Left lung (tissue), 10 donors: Measurements from ENCODE around the gene REEP6. TPM values are rescaled to one million over a fixed set of nuclear protein-coding genes. Genes with fewer than 3 reads are reported as not detected.

Experiments
- ATAC-seq: fragments of 200-7000 bp; cut with Tn5 transposase; one replicate; pipeline ENCODE4 v1.9.1; 2020; ENCODE audit warnings: moderate library complexity
- DNase-seq, 4 donors: peaks; one replicate each; pipeline ENCODE4 v3.0.0-alpha.2; 2013 to 2020
- H3K27ac ChIP-seq, 2 donors: fragments of 200-600 bp; sonication (generic) in 1 of 2; one replicate each; pipeline versions ENCODE4 v1.5.0 to v1.8.0; 2020 to 2021
- H3K27me3 ChIP-seq, 2 donors: fragments of 200-600 bp; sonication (generic) in 1 of 2; one replicate each; pipeline versions ENCODE4 v1.5.0 to v1.8.0; 2020 to 2021
- H3K36me3 ChIP-seq, 2 donors: fragments of 200-600 bp; sonication (generic) in 1 of 2; one replicate each; pipeline versions ENCODE4 v1.5.0 to v1.8.0; 2020 to 2021
- H3K4me1 ChIP-seq, 2 donors: fragments of 200-600 bp; one replicate each; pipeline ENCODE4 v1.8.0; 2021
- H3K4me3 ChIP-seq, 2 donors: fragments of 200-600 bp; sonication (generic) in 1 of 2; one replicate each; pipeline versions ENCODE4 v1.5.0 to v1.8.0; 2020 to 2021; ENCODE audit warnings: mild to moderate bottlenecking in 1 of 2
- H3K9me3 ChIP-seq, 2 donors: fragments of 200-600 bp; sonication (generic) in 1 of 2; one replicate each; pipeline versions ENCODE4 v1.5.0 to v1.8.0; 2020 to 2021
- CTCF ChIP-seq, 2 donors: fragments of 200-600 bp; sonication (generic) in 1 of 2; IDR thresholded peaks; one replicate each; pipeline versions ENCODE4 v1.5.0 to v1.8.0; 2021; ENCODE audit warnings: antibody characterized with exemption in 2 of 2
- intact Hi-C, 2 donors: fragments of 100-400 bp; cut with DNase I; formaldehyde crosslinking; loops; one replicate each; pipeline versions ENCODE4 v1.11.2 to v1.14.2; 2022
- polyA plus RNA-seq, 6 donors: library from polyadenylated mRNA; unstranded; fragments of 120-200 nt; gene quantifications; one replicate each; pipeline ENCODE4 v1.2.1, GENCODE V29; 2013; ENCODE audit not compliant: insufficient read length in 6 of 6
- total RNA-seq, 2 donors: library from RNA; stranded (reverse); fragmentation: NEBNext Ultra II Directional; extraction: Animal tissue kit (Norgen Biotek cat#: 25700); gene quantifications; one replicate each; pipeline ENCODE4 v1.2.1, GENCODE V29; 2021
- donor health status: DM: no; HTN: yes; CAD: no.
- donor health status: DM: no; HTN: no; CAD: no.

The REEP6 gene
- total and polyA plus RNA-seq, 8 donors = 1.6 to 5.9 (median 3.7) TPM

GRCh38 chr19:1445932-1446712 lies 44.9 kb upstream of the REEP6 start:
- H3K9me3 ChIP-seq = no peaks in the 10 kb centered on the region
- intact Hi-C loops = no loop called here
- peak in 2 of 4 donors; percentile 48 to 79 for DNase-seq
- no peak overlapping the region for H3K27ac ChIP-seq
- H3K4me3 ChIP-seq = peak overlapping the region in 1 of 2 donors; percentile 43
- peaks cover 7 to 28% of the 10 kb centered on the region in 2 donors for H3K4me1 ChIP-seq
- peaks cover 0 to 22% of the 10 kb centered on the region in 2 donors for H3K36me3 ChIP-seq
- no peak for ATAC-seq
- no peak for TF ChIP-seq CTCF (IDR thresholded peaks at IDR 0.05)
- H3K27me3 ChIP-seq = peaks cover 51 to 66% of the 10 kb centered on the region in 2 donors

- no peak for TF ChIP-seq CTCF (IDR thresholded peaks at IDR 0.05)
- H3K4me3 ChIP-seq = no peak overlapping the region
Observed at GRCh38 chr19:1446713-1447481, 44.1 kb upstream of the REEP6 start.

GRCh38 chr19:1447504-1447903 lies 43.5 kb upstream of the REEP6 start:
- no peak for ATAC-seq
- intact Hi-C loops = no loop called here
- no peak for TF ChIP-seq CTCF (IDR thresholded peaks at IDR 0.05)

More at GRCh38 chr19:1446713-1447481, 44.1 kb upstream of the REEP6 start:
- intact Hi-C loops = no loop called here
- peak in 1 of 4 donors; percentile 81 for DNase-seq
- no peak for ATAC-seq
- Histone ChIP-seq H3K9me3 (no peaks in the 10 kb centered on the region), H3K4me1 (peaks cover 7 to 28% of the 10 kb centered on the region in 2 donors), H3K36me3 (peaks cover 0 to 14% of the 10 kb centered on the region in 2 donors), H3K27me3 (peaks cover 59 to 74% of the 10 kb centered on the region in 2 donors), H3K27ac (no peak overlapping the region)

GRCh38 chr19:1447944-1448343 lies 43.0 kb upstream of the REEP6 start:
- no peak for TF ChIP-seq CTCF (IDR thresholded peaks at IDR 0.05)
- peaks cover 70 to 84% of the 10 kb centered on the region in 2 donors for H3K27me3 ChIP-seq
- DNase-seq (no peak), ATAC-seq (no peak)
- H3K36me3 ChIP-seq = peaks cover 0 to 3% of the 10 kb centered on the region in 2 donors
- no peak overlapping the region for H3K4me3 ChIP-seq
- no peak overlapping the region for H3K27ac ChIP-seq
- peaks cover 7 to 28% of the 10 kb centered on the region in 2 donors for H3K4me1 ChIP-seq
- H3K9me3 ChIP-seq = no peaks in the 10 kb centered on the region
- intact Hi-C loops = no loop called here

More at GRCh38 chr19:1447504-1447903, 43.5 kb upstream of the REEP6 start:
- H3K4me3 ChIP-seq = no peak overlapping the region
- no peak for DNase-seq
- H3K4me1 ChIP-seq = peaks cover 7 to 28% of the 10 kb centered on the region in 2 donors
- H3K27me3 ChIP-seq = peaks cover 65 to 80% of the 10 kb centered on the region in 2 donors
- no peaks in the 10 kb centered on the region for H3K9me3 ChIP-seq
- no peak overlapping the region for H3K27ac ChIP-seq
- H3K36me3 ChIP-seq = peaks cover 0 to 8% of the 10 kb centered on the region in 2 donors
